Daoy (cell line): ENCODE measurements around the gene LLGL2. TPM values are rescaled to one million over a fixed set of nuclear protein-coding genes. Genes with fewer than 3 reads are reported as not detected.

ENCODE experiments used
- DNase-seq: peaks from one replicate; pipeline ENCODE4 v3.0.0-alpha.2; 2015; ENCODE audit warnings: low read depth
- total RNA-seq: library from RNA; depleted of rRNA; stranded (reverse); fragments of >200 nt; shearing (Covaris generic); gene quantifications from 2 replicates; pipeline ENCODE4 v1.2.3, GENCODE V29; 2014

The LLGL2 gene
- total RNA-seq, 1 experiment from 2014 or later = 8.6 TPM

GRCh38 chr17:75492555-75493168, 32.8 kb upstream of the LLGL2 start:
- DNase-seq = no peak

GRCh38 chr17:75493476-75494129, 31.9 kb upstream of the LLGL2 start:
- DNase-seq = no peak

- DNase-seq = no peak
Measured at GRCh38 chr17:75494326-75494877, 31.1 kb upstream of the LLGL2 start.

GRCh38 chr17:75496005-75496404, 29.5 kb upstream of the LLGL2 start:
- no peak for DNase-seq

GRCh38 chr17:75498039-75498725, 27.3 kb upstream of the LLGL2 start:
- DNase-seq = no peak

DNA sequence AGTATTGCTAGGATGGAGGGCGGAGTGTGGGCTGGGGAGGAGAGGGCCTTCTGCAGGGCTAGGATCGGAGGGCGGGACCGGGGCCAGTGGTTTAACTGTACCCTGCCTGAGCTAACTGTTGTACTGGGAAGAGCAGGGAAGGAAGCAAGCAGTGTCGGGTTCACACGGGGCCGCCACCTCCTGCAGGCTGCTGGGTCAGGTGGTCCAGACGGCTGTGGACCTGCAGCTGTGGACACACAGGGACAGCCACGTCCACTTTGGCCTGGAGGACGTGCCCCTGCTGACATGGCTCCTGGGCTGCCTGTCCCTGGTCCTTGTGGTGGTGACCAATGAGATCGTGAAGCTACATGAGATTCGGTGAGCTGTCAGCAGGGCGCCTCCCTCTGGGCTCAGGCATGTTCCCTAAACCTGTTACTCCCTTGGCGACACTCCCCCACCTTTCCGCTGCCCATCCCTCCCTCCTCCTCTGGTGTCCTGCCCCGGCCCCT, 26.7 kb upstream of the LLGL2 start:
- no peak for DNase-seq

GRCh38 chr17:75499313-75500022, 26.0 kb upstream of the LLGL2 start:
- DNase-seq = no peak

- no peak for DNase-seq
Measured at GRCh38 chr17:75500419-75501216, 24.9 kb upstream of the LLGL2 start.

- no peak for DNase-seq
Measured at GRCh38 chr17:75501378-75502071, 24.0 kb upstream of the LLGL2 start.

- no peak for DNase-seq
Measured at GRCh38 chr17:75502072-75502720, 23.3 kb upstream of the LLGL2 start.

DNA sequence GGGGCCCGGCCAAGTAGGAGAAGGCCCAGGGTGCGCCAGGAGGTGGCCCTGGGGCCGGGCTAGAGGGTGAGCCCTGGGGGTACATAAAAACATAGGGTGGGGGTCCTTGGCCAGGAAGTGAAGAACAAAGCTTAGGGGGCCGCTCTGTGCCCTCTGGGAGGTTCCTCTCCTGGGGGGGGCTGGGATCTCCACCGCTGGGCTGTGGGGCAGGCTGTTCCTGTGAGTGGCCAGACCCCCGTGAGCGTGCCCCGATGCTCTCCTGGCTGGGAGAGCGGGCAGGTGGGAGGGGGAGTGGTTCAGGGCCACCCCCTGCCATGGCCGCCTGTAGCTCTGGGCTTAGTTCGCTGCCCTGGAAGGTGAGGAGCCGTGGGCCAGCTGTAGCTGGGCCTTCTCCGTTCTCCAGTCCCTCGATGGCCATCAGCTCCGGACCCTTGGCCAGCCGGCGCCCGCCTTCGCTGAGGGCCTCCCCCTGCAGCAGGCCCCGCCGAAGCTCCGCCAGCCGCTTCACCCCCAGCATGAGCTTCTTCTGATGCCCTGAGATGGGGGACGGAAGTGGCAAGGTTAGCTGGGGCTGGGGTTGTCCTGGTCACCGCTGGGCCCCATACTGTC, 22.7 kb upstream of the LLGL2 start:
- DNase-seq = no peak

DNA sequence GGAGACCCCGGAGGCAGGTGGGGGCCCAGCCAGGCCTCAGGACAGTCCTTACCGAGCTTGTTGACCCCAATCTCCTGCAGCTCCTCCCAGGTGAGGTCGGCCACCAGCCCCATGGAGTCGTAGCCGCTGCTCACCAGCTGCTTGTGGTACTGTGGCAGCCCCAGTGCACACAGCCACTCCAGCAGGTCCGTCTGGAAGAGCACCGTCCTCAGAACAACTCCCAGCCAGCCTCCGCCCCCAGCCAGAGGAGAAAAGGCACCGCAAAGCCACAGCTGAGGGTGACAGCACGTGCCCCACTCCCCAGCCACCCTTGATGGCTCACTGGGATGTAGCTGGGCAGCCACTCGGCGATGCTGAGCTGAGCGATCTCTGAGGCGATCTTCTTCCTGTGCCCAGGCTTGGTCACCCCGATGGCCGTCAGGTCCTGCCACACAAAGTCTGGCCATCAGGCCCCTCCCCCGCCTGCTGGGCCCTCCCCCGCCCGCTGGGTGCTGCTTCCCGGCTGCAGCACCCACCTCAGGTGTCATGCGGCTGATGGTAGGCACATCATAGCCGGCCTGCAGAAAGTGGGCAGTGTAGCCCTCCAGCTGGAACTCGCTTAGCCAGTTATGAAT, 22.1 kb upstream of the LLGL2 start:
- DNase-seq = no peak

DNA sequence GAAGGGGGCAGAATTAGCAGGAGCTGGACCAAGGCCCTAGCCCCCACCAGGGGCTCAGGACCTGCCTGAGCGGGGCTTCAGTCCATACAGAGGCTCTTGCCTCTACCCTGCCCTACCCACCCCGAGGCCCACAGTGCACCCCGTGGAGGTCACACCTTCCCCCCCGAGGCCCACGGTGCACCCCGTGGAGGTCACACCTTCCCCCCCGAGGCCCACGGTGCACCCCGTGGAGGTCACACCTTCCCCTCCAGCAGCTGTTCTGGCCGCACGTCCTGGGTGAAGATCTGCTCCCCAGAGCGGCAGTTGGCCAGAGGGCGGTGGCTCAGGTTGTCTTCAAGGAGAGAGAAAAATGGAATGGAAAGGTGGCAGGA, 21.5 kb upstream of the LLGL2 start:
- no peak for DNase-seq

GRCh38 chr17:75504347-75505151, 20.9 kb upstream of the LLGL2 start:
- DNase-seq = peak; percentile 54

DNA sequence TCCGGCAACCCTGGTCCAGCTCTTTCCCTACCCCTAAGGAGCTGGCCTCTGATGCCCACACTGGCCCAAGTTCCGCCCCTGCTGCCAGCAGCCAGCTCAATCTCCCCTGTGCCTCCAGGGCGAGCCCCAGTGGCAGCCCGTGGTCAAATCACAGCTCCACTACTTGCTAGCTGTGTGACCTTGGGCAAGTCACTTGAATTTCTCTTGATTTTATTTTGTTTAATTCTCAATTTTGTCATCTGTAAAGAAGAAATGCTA, 20.4 kb upstream of the LLGL2 start:
- no peak for DNase-seq

DNA sequence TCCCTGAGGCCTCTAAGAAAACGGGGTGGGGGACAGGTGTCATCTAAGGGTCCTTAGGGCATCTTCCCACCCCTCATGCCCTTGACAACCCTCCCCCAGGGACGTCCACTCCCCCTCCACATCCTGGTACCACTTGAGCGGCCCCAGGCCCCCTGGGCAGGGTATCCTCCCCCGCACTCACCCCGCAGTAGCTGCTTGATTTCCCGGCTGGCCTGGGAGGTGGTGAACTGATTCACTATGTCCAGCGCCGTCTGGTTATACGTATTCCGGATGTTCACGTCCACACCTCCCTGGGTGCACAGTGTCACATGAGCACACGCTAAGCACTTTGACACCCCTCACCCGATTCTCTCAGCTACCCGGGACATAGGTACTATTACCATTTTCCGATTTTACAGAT, 19.9 kb upstream of the LLGL2 start:
- DNase-seq = no peak

DNA sequence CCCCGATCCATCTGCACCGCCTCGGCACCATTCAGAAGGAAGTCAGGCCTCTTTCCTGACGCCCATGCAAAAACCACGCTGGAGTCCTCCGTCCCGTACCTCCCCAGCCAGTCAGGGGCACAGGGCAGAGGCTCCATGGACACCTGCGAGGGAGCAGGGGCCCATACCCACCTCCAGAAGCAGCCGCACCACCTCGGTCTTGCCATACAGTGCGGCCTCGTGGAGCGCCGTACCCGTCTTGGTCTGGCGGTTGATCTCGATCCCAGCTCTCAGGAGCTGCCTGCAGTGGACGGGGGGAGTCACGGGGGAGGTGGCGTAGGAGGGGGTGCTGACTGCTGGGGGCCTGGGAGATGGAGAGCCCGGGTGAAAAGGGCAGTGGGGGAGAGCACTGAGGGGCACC, 19.4 kb upstream of the LLGL2 start:
- no peak for DNase-seq

DNA sequence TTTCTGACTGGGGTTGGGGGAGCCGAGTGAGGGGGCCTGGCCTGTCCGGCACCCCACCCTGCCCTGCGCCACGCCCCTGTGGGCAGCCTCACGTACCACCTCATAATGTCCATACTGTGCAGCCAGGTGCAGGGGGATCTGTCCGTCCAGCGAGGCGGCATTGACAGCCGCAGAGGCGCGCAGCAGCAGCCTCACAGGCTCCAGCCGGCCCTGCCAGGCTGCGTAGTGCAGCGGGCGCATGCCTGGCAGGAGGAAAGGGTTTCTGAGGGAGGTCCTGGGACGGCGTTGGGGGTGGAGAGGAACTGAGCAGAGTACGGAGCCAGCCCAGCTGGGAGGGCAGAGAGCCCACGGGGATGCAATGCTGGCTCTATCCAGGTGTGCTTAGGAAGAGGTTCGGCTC, 18.6 kb upstream of the LLGL2 start:
- DNase-seq = no peak
